RCC 7860 (cell line): ENCODE data around the gene TSPAN7.

Experiments
- DNase-seq: peaks from one replicate; pipeline ENCODE4 v3.0.0-alpha.2; 2015; ENCODE audit warnings: low spot score
- FAIRE-seq: peaks from 2 replicates; lab custom pipeline; 2012; peaks lifted over from hg19 to GRCh38; lab: Jason Lieb, UNC

Gene TSPAN7

GRCh38 chrX:38678821-38679220, 117.5 kb downstream of the TSPAN7 start:
- DNase-seq: no peak
- FAIRE-seq: no peak

- DNase-seq (no peak), FAIRE-seq (no peak)
These were observed 118.4 kb downstream of the TSPAN7 start for GRCh38 chrX:38679695-38680094.

- no peak for FAIRE-seq
- no peak for DNase-seq
These were observed 120.8 kb downstream of the TSPAN7 start for GRCh38 chrX:38682095-38682494.

- no peak for FAIRE-seq
- no peak for DNase-seq
These were observed 131.6 kb downstream of the TSPAN7 start for GRCh38 chrX:38692961-38693360.

GRCh38 chrX:38694394-38694793, 133.1 kb downstream of the TSPAN7 start:
- DNase-seq (no peak), FAIRE-seq (no peak)

- no peak for FAIRE-seq
- DNase-seq: no peak
These were observed 136.1 kb downstream of the TSPAN7 start for GRCh38 chrX:38697461-38697860.

- FAIRE-seq: no peak
- DNase-seq: no peak
These were observed 137.8 kb downstream of the TSPAN7 start for GRCh38 chrX:38699121-38699520.

GRCh38 chrX:38699696-38700095, 138.4 kb downstream of the TSPAN7 start:
- no peak for DNase-seq
- no peak for FAIRE-seq

GRCh38 chrX:38701073-38701472, 139.7 kb downstream of the TSPAN7 start:
- FAIRE-seq (no peak), DNase-seq (no peak)

- DNase-seq (no peak), FAIRE-seq (no peak)
These were observed 143.0 kb downstream of the TSPAN7 start for GRCh38 chrX:38704146-38704882.

- DNase-seq: no peak
- FAIRE-seq: no peak
These were observed 156.5 kb downstream of the TSPAN7 start for GRCh38 chrX:38717871-38718270.

GRCh38 chrX:38718311-38718710, 157.0 kb downstream of the TSPAN7 start:
- FAIRE-seq: no peak
- no peak for DNase-seq

GRCh38 chrX:38726612-38727011, 165.3 kb downstream of the TSPAN7 start:
- FAIRE-seq (no peak), DNase-seq (no peak)

- DNase-seq (no peak), FAIRE-seq (no peak)
These were observed 166.3 kb downstream of the TSPAN7 start for GRCh38 chrX:38727668-38728067.

GRCh38 chrX:38732866-38733265, 171.5 kb downstream of the TSPAN7 start:
- no peak for DNase-seq
- no peak for FAIRE-seq
